Hematopoietic multipotent progenitor cell treated with erythropoietin and hydrocortisone succinate and interleukin-3 and kit ligand, for 15 days (in vitro differentiated cells): ENCODE measurements around the gene SMOC1.

ENCODE experiments used
- DNase-seq: peaks from one replicate; pipeline ENCODE4 v3.0.0-alpha.2; 2015; ENCODE audit warnings: low spot score

Gene SMOC1

GRCh38 chr14:70011708-70012107, 132.5 kb downstream of the SMOC1 start:
- no peak for DNase-seq

- DNase-seq, result peak; percentile 31
Measured at GRCh38 chr14:70013271-70013873, 134.2 kb downstream of the SMOC1 start.

- no peak for DNase-seq
Measured at GRCh38 chr14:70014406-70015095, 135.3 kb downstream of the SMOC1 start.

- no peak for DNase-seq
Measured at GRCh38 chr14:70018230-70018629, 139.0 kb downstream of the SMOC1 start.

GRCh38 chr14:70018713-70019211, 139.5 kb downstream of the SMOC1 start:
- no peak for DNase-seq

- DNase-seq, result no peak
Measured at GRCh38 chr14:70019695-70020094, 140.5 kb downstream of the SMOC1 start.

GRCh38 chr14:70020352-70021170, 141.3 kb downstream of the SMOC1 start:
- no peak for DNase-seq

- no peak for DNase-seq
Measured at GRCh38 chr14:70021548-70022220, 142.5 kb downstream of the SMOC1 start.

GRCh38 chr14:70022771-70023445, 143.7 kb downstream of the SMOC1 start:
- DNase-seq, result no peak

- no peak for DNase-seq
Measured at GRCh38 chr14:70023871-70024270, 144.7 kb downstream of the SMOC1 start.

GRCh38 chr14:70027785-70028428, 148.7 kb downstream of the SMOC1 start:
- peak; percentile 38 for DNase-seq

- no peak for DNase-seq
Measured at GRCh38 chr14:70029296-70030132, 150.3 kb downstream of the SMOC1 start.

GRCh38 chr14:70032016-70032415, 152.8 kb downstream of the SMOC1 start:
- DNase-seq, result no peak

- DNase-seq, result no peak
Measured at GRCh38 chr14:70032447-70032846, 153.2 kb downstream of the SMOC1 start.

GRCh38 chr14:70033116-70033515, 153.9 kb downstream of the SMOC1 start:
- no peak for DNase-seq

GRCh38 chr14:70033561-70033960, 154.3 kb downstream of the SMOC1 start:
- no peak for DNase-seq

- no peak for DNase-seq
Measured at GRCh38 chr14:70034257-70034656, 155.0 kb downstream of the SMOC1 start.

GRCh38 chr14:70036665-70037064, 157.4 kb downstream of the SMOC1 start:
- DNase-seq, result no peak

- no peak for DNase-seq
Measured at GRCh38 chr14:70043001-70043400, 163.8 kb downstream of the SMOC1 start.

- no peak for DNase-seq
Measured at GRCh38 chr14:70045310-70045709, 166.1 kb downstream of the SMOC1 start.
